Lower leg skin (tissue), 4 donors: Measurements from ENCODE around the gene ASB2. TPM values are rescaled to one million over a fixed set of nuclear protein-coding genes. Genes with fewer than 3 reads are reported as not detected.

Experiments
- DNase-seq, 2 donors: peaks; one replicate each; pipeline ENCODE4 v3.0.0-alpha.2; 2019; ENCODE audit warnings: low spot score in 2 of 2
- H3K4me3 ChIP-seq: fragments of 200-600 bp; sonication (generic); 2 replicates; pipeline ENCODE4 v1.5.1; 2017; ENCODE audit warnings: mild to moderate bottlenecking, low read depth; ENCODE audit not compliant: poor library complexity, severe bottlenecking
- POLR2A ChIP-seq, 2 donors: fragments of 450-650 bp; IDR thresholded peaks; one replicate each; pipeline ENCODE4 v1.6.1; 2016 to 2017; ENCODE audit warnings: antibody characterized with exemption in 2 of 2, mild to moderate bottlenecking in 1 of 2, moderate library complexity in 1 of 2
- WGBS, 2 donors: methylation state at CpG; one replicate each; pipeline ENCODE4 v1.1.5; 2018; 5-methylcytosine and 5-hydroxymethylcytosine counted together
- intact Hi-C: fragments of 100-400 bp; cut with DNase I; formaldehyde crosslinking; loops from one replicate; pipeline ENCODE4 v1.15.0; 2023; ENCODE audit warnings: low total_unique reads
- total RNA-seq, 4 donors: library from RNA; depleted of rRNA; stranded (reverse); fragments of >200 nt; gene quantifications; one replicate each; pipeline ENCODE4 v1.1.0, GENCODE V29; 2016
- TF ChIP-seq, protein P1 (sequence below), 3 donors: fragments of 450-650 bp; IDR thresholded peaks; one replicate each; pipeline ENCODE4 v1.5.1; 2016; ENCODE audit warnings: antibody characterized with exemption in 3 of 3, mild to moderate bottlenecking in 3 of 3, moderate library complexity in 2 of 3

ASB2 gene
- total RNA-seq, 4 donors from 2014 or later: 0.46 to 5.4 (median 1.8) TPM

DNA sequence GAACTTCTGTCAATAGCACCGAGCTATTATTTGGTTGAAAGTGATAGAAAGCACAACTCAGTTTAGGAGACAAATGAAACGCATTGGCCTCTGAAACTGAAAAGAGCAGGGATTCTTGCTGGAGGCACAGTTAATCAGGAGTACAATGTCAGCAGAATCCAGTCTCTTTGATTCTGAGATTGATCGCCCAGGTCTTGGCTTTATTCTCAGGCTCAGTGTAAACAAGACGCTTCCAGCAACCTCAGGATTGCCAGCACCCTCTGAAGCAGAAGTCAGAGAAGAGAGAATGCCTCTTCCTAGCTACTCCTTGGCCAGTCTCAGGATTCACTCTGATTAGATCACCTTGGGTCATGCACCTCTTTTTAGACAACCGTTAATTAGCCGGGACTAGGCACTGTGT lies 38.0 kb upstream of the ASB2 start:
- intact Hi-C loops: no loop called here
- DNase-seq: no peak
- 64 to 71% methylated on average over 6 of the region's 6 CpGs for WGBS, 2 donors
- TF ChIP-seq, protein P1, sequence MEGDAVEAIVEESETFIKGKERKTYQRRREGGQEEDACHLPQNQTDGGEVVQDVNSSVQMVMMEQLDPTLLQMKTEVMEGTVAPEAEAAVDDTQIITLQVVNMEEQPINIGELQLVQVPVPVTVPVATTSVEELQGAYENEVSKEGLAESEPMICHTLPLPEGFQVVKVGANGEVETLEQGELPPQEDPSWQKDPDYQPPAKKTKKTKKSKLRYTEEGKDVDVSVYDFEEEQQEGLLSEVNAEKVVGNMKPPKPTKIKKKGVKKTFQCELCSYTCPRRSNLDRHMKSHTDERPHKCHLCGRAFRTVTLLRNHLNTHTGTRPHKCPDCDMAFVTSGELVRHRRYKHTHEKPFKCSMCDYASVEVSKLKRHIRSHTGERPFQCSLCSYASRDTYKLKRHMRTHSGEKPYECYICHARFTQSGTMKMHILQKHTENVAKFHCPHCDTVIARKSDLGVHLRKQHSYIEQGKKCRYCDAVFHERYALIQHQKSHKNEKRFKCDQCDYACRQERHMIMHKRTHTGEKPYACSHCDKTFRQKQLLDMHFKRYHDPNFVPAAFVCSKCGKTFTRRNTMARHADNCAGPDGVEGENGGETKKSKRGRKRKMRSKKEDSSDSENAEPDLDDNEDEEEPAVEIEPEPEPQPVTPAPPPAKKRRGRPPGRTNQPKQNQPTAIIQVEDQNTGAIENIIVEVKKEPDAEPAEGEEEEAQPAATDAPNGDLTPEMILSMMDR (IDR thresholded peaks at IDR 0.05): no peak
- no peak for TF ChIP-seq POLR2A (IDR thresholded peaks at IDR 0.05)
- H3K4me3 ChIP-seq: no peak overlapping the region

DNA sequence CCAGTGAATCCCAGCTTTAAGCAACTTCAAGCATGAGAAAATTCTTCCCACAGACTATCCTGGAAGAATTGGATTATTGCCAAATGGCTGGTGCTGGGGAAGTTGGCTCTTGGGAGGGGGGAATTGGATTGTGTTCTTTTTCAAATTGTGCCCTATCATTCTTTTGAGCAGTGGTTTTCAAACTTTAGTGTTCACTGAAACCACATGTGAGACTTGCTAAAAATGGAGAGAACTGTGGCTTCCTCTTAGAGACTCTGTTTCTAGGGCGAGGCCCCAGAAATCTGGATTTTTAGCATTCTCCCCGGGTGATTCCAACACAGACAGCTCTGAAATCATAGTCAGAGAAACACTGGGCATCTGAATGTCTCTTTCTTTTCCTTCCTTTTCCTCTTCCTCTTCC lies 35.4 kb upstream of the ASB2 start:
- H3K4me3 ChIP-seq: no peak overlapping the region
- intact Hi-C loops: no loop called here
- 34 to 36% methylated on average over 2 of the region's 2 CpGs for WGBS, 2 donors
- no peak for DNase-seq
- TF ChIP-seq, protein P1 (IDR thresholded peaks at IDR 0.05): no peak
- TF ChIP-seq POLR2A (IDR thresholded peaks at IDR 0.05): no peak

DNA sequence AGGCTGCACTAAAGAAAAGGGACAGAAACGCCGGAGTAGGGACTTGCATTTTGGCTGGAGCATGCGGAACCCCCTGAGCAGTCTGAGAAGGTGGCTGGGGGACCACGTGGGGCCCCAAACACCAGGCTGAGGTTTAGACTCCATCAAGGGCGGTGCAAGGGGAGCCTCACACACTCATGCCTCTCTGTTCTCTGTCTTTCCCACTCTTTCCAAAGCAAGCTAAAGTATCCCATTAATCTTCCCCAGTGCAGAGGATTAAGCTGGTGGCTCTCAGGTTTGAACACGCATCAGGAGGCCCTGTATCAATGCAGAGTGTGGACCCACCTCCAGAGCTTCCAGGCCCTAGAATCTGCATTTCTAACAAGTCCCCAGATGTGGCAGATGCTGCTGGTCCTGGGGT lies 34.3 kb upstream of the ASB2 start:
- whole genome bisulfite sequencing, 2 donors: 81 to 87% methylated on average over 6 of the region's 6 CpGs
- DNase-seq: no peak
- no peak overlapping the region for H3K4me3 ChIP-seq
- intact Hi-C loops: no loop called here
- TF ChIP-seq, protein P1 (IDR thresholded peaks at IDR 0.05): no peak
- TF ChIP-seq POLR2A (IDR thresholded peaks at IDR 0.05): no peak

DNA sequence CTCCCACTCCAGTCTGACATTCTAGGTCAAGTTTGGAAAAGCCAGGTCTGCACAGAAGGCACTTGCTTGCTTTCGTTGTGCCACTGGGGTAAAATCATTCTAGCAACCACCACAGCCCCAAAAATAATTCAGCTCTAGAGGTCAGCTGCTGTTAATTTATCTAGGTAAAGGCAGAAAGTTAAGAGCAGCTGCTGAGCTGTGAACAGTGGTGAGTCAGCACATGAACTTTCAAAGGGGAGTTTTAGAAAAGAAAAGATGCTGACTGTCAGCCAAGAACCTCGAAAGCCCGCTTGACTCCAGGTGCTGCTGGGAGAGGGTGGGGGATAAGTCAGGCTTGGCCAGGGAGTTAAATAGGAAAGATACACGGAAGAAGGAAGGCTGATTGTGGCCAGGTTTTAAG lies 33.4 kb upstream of the ASB2 start:
- TF ChIP-seq, protein P1 (IDR thresholded peaks at IDR 0.05): no peak
- no peak for TF ChIP-seq POLR2A (IDR thresholded peaks at IDR 0.05)
- 21 to 32% methylated on average over 4 of the region's 4 CpGs for WGBS, 2 donors
- intact Hi-C loops: no loop called here
- H3K4me3 ChIP-seq: no peak overlapping the region
- no peak for DNase-seq

DNA sequence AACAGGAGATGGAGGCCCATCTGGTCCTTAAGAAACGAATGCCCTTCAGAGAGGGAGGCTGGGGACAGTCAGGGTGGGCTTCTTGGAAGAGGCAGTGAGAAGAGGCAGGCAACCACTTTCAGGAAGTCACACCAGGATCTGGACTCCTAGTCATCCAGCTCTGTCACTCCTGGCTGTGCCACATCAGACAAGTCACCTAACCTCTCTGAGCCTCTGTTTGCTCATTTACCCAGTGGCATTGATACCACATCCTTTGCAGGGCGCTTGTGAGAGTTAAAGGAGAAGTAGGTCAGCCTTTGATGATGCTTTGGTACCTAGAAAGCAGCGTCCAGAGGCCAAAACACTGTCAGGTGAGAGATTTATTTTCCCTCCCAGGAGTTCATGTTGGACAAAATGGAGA lies 31.9 kb upstream of the ASB2 start:
- TF ChIP-seq, protein P1 (IDR thresholded peaks at IDR 0.05): no peak
- TF ChIP-seq POLR2A (IDR thresholded peaks at IDR 0.05): no peak
- intact Hi-C loops: no loop called here
- WGBS, 2 donors: 82% methylated on average over 3 of the region's 3 CpGs
- H3K4me3 ChIP-seq: no peak overlapping the region
- DNase-seq: no peak

DNA sequence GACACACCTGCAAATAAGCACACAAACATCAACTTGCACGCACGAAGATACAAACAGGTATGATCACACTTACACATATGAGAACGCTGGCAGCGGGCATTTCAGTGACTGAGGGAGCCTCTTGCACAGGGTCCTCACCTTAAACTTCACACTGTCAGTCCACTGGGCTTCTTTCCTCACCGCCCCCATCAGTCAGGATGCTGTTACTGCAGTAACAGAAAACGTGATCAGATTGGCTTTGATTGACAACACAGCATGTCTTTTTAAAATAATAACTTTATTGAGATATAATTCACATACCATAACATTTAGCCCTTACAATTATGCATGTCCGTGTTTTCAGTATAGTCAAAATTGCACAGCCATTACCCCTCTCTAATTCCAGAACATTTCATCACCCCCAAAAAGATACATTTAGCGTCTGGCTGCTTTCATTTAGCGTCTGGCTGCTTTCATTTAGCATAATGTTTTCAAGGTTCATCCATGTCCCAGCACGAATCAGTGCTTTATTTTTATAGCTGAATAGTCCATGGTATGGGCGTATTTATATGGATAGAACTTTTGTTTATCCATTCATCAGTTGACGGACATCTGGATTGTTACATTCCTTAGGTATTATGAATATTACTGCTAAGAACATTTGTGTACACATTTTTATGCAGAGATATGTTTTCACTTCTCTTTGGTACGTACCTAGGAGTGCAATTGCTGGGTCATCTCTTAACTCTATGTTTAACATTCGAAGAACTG lies 29.1 kb upstream of the ASB2 start:
- DNase-seq: no peak
- WGBS, 2 donors: 43 to 47% methylated on average over 14 of the region's 14 CpGs
- intact Hi-C loops: no loop called here
- no peak for TF ChIP-seq POLR2A (IDR thresholded peaks at IDR 0.05)
- TF ChIP-seq, protein P1 (IDR thresholded peaks at IDR 0.05): no peak
- H3K4me3 ChIP-seq: no peak overlapping the region
